ENCODE measurements around the gene FAAH. TPM values are rescaled to one million over a fixed set of nuclear protein-coding genes. Genes with fewer than 3 reads are reported as not detected.

FAAH gene
- total and polyA plus RNA-seq, 10 of the 15 experiments (the other 5 are each of a cell fraction or from before 2014, with no cell fraction given) = 0.07 to 2.5 (median 0.64) TPM; not detected in 1

DNA sequence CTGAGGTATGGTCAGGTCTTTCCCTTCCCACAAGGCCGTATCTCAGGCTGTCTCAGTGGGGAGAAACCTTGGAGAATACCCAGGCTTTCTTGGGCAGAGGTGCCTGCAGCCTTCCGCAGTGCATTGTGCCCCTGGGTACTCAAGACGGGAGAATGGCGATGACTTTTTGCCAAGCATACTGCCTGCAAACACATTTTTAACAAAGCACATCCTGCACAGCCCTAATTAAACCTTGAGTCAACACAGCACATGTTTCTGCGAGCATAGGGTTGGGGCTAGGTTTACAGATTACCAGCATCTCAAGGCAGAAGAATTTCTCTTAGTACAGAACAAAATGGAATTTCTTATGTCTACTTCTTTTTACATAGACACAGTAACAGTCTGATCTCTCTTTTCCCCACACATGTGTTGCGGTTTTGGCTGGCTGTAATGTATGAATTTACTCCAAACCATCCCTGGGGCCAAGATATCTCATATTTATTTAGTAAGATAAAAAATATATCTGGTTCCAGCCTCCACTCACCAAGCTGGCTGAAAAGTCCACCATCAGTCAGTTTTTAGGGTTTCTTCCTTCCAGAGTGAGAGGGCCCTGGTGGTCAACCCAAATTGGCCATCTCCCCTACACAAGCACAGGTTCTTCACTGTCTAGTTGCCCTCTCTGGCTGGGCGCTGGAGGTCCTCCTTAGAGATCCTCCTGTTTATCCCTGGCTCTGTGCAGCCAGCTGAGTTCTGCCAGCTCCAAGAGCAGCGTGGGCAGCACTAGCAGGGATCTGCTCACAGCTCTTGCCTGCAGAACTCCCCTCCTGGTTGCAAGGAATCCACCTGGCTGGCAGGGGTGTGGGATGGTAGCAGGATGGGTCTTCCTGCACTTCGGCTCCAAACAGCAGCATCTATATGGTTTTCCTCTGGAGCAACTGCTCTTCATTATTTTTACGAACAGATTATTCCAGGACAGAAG lies 2.6 kb downstream of the FAAH start:
- ChIA-PET SMC1A (ENCODE audit: uncharacterized antibody, unreplicated experiment) (no interaction called here), RAD21 (ENCODE audit: unreplicated experiment) (no interaction called here), CTCF (interaction anchor here (0.6 kb wide), 1 partner anchor 189 kb away, joined by 3 read pairs; no protein-coding TSS in a partner anchor), POLR2A (no interaction called here)
- in situ Hi-C loops (cut with MboI) = no loop called here
- H3K36me3 ChIP-seq (ENCODE audit: control insufficient read depth in 2 of 2, insufficient read depth in 2 of 2, low read length in 1 of 2) = no peaks in the 10 kb centered on the region
- WGBS (ENCODE audit: insufficient coverage, insufficient replicate concordance, low lambda C conversion rate, missing lambda C conversion rate) = 35% methylated on average over 10 of the region's 10 CpGs
- H3K27me3 ChIP-seq (replicated peaks in 1 of 2; ENCODE audit: control insufficient read depth in 2 of 2, insufficient read depth in 2 of 2, low read length in 1 of 2) = no peaks in the 10 kb centered on the region
- no peaks in the 10 kb centered on the region for H3K4me1 ChIP-seq (ENCODE audit: control insufficient read depth, insufficient read depth, low read length)
- FAIRE-seq (no peak), DNase-seq (ENCODE audit: low read depth, low spot score) (no peak), ATAC-seq (no peak)
- no peak overlapping the region for H3K4me2 ChIP-seq (ENCODE audit: control insufficient read depth, insufficient read depth)
- no peaks in the 10 kb centered on the region for H3K79me2 ChIP-seq (ENCODE audit: control insufficient read depth, insufficient read depth, low read length)
- intact Hi-C loops (cut with micrococcal nuclease; ENCODE audit: unreplicated experiment) = no loop called here
- H4K20me1 ChIP-seq (ENCODE audit: control insufficient read depth, insufficient read depth) = no peaks in the 10 kb centered on the region
- peaks cover 4% of the 10 kb centered on the region; the same call in 2 of the 3 replicates for H3K9me3 ChIP-seq (replicated peaks; ENCODE audit: control insufficient read depth, insufficient read depth, low read length)
- H3K9ac ChIP-seq (ENCODE audit: control insufficient read depth, insufficient read depth, low read length) = no peak overlapping the region
- no peak overlapping the region for H3K27ac ChIP-seq (ENCODE audit: control insufficient read depth, insufficient read depth)
- H2AFZ ChIP-seq (ENCODE audit: control insufficient read depth, low read depth, low read length) = no peak overlapping the region
- BruUV-seq (replicated peaks) = no TSS peak
- H3K4me3 ChIP-seq = no peak overlapping the region
- TF ChIP-seq MEF2B (IDR thresholded peaks at IDR 0.05; ENCODE audit: partially characterized antibody, poor library complexity, severe bottlenecking) (no peak), TBL1XR1 (IDR thresholded peaks at IDR 0.05; ENCODE audit: low read depth, low read length) (no peak), SREBF1 (IDR thresholded peaks at IDR 0.05; ENCODE audit: low read length) (no peak), CREB1 (IDR thresholded peaks at IDR 0.05; ENCODE audit: low read depth) (no peak), WRNIP1 (IDR thresholded peaks at IDR 0.05; ENCODE audit: borderline replicate concordance, low read depth, low read length) (no peak), MTA3 (IDR thresholded peaks at IDR 0.05; ENCODE audit: borderline replicate concordance, low read length) (no peak), SMAD5 (IDR thresholded peaks at IDR 0.05; ENCODE audit: low read depth) (no peak)
- TF ChIP-seq, protein P1, sequence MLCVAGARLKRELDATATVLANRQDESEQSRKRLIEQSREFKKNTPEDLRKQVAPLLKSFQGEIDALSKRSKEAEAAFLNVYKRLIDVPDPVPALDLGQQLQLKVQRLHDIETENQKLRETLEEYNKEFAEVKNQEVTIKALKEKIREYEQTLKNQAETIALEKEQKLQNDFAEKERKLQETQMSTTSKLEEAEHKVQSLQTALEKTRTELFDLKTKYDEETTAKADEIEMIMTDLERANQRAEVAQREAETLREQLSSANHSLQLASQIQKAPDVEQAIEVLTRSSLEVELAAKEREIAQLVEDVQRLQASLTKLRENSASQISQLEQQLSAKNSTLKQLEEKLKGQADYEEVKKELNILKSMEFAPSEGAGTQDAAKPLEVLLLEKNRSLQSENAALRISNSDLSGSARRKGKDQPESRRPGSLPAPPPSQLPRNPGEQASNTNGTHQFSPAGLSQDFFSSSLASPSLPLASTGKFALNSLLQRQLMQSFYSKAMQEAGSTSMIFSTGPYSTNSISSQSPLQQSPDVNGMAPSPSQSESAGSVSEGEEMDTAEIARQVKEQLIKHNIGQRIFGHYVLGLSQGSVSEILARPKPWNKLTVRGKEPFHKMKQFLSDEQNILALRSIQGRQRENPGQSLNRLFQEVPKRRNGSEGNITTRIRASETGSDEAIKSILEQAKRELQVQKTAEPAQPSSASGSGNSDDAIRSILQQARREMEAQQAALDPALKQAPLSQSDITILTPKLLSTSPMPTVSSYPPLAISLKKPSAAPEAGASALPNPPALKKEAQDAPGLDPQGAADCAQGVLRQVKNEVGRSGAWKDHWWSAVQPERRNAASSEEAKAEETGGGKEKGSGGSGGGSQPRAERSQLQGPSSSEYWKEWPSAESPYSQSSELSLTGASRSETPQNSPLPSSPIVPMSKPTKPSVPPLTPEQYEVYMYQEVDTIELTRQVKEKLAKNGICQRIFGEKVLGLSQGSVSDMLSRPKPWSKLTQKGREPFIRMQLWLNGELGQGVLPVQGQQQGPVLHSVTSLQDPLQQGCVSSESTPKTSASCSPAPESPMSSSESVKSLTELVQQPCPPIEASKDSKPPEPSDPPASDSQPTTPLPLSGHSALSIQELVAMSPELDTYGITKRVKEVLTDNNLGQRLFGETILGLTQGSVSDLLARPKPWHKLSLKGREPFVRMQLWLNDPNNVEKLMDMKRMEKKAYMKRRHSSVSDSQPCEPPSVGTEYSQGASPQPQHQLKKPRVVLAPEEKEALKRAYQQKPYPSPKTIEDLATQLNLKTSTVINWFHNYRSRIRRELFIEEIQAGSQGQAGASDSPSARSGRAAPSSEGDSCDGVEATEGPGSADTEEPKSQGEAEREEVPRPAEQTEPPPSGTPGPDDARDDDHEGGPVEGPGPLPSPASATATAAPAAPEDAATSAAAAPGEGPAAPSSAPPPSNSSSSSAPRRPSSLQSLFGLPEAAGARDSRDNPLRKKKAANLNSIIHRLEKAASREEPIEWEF (IDR thresholded peaks at IDR 0.05; ENCODE audit: insufficient replicate concordance, low read depth, low read length) = no peak
- TF ChIP-seq, protein P2, sequence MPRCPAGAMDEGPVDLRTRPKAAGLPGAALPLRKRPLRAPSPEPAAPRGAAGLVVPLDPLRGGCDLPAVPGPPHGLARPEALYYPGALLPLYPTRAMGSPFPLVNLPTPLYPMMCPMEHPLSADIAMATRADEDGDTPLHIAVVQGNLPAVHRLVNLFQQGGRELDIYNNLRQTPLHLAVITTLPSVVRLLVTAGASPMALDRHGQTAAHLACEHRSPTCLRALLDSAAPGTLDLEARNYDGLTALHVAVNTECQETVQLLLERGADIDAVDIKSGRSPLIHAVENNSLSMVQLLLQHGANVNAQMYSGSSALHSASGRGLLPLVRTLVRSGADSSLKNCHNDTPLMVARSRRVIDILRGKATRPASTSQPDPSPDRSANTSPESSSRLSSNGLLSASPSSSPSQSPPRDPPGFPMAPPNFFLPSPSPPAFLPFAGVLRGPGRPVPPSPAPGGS (IDR thresholded peaks at IDR 0.05; ENCODE audit: borderline replicate concordance, insufficient read depth, low read depth, low read length, poor library complexity, severe bottlenecking) = no peak
- TF ChIP-seq, protein P3, sequence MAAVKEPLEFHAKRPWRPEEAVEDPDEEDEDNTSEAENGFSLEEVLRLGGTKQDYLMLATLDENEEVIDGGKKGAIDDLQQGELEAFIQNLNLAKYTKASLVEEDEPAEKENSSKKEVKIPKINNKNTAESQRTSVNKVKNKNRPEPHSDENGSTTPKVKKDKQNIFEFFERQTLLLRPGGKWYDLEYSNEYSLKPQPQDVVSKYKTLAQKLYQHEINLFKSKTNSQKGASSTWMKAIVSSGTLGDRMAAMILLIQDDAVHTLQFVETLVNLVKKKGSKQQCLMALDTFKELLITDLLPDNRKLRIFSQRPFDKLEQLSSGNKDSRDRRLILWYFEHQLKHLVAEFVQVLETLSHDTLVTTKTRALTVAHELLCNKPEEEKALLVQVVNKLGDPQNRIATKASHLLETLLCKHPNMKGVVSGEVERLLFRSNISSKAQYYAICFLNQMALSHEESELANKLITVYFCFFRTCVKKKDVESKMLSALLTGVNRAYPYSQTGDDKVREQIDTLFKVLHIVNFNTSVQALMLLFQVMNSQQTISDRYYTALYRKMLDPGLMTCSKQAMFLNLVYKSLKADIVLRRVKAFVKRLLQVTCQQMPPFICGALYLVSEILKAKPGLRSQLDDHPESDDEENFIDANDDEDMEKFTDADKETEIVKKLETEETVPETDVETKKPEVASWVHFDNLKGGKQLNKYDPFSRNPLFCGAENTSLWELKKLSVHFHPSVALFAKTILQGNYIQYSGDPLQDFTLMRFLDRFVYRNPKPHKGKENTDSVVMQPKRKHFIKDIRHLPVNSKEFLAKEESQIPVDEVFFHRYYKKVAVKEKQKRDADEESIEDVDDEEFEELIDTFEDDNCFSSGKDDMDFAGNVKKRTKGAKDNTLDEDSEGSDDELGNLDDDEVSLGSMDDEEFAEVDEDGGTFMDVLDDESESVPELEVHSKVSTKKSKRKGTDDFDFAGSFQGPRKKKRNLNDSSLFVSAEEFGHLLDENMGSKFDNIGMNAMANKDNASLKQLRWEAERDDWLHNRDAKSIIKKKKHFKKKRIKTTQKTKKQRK (IDR thresholded peaks at IDR 0.05; ENCODE audit: low read depth, low read length) = no peak
- TF ChIP-seq, protein P4, sequence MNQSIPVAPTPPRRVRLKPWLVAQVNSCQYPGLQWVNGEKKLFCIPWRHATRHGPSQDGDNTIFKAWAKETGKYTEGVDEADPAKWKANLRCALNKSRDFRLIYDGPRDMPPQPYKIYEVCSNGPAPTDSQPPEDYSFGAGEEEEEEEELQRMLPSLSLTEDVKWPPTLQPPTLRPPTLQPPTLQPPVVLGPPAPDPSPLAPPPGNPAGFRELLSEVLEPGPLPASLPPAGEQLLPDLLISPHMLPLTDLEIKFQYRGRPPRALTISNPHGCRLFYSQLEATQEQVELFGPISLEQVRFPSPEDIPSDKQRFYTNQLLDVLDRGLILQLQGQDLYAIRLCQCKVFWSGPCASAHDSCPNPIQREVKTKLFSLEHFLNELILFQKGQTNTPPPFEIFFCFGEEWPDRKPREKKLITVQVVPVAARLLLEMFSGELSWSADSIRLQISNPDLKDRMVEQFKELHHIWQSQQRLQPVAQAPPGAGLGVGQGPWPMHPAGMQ (IDR thresholded peaks at IDR 0.05; ENCODE audit: borderline replicate concordance) = no peak
